ENCODE results near the gene DENND4B. TPM values are rescaled to one million over a fixed set of nuclear protein-coding genes. Genes with fewer than 3 reads are reported as not detected.
A peak's percentile ranks its signal among the peaks of the same experiment; 100 is the strongest.

The DENND4B gene
- total RNA-seq: 10 to 100 TPM; 18.9 to 19.5 TPM
- polyA plus RNA-seq (ENCODE audit: insufficient read length in 2 of 2): 10 to 100 TPM; 58.7 to 74.4 TPM
- long read RNA-seq, donor 1, partial matches to known transcripts: 6 of 7 reads
- long read RNA-seq, donor 1, other reads (novel, unspliced or antisense): 0 of 7 reads
- long read RNA-seq, donor 2, partial matches to known transcripts: 0 of 1 reads
- long read RNA-seq, donor 2, other reads (novel, unspliced or antisense): 0 of 1 reads
- long read RNA-seq, donor 3, partial matches to known transcripts: 0 of 1 reads
- long read RNA-seq, donor 3, other reads (novel, unspliced or antisense): 0 of 1 reads
- long read RNA-seq, donor 4: 0 reads

- Histone ChIP-seq H3K27me3 (ENCODE audit: control insufficient read depth, insufficient read depth, low read length) (no peaks in the 10 kb centered on the region), H3K36me3 (ENCODE audit: control insufficient read depth, insufficient read depth, low read length) (peaks cover 61% of the 10 kb centered on the region), H3K9me3 (ENCODE audit: control insufficient read depth, insufficient read depth, low read length) (no peaks in the 10 kb centered on the region), H3K4me3 (ENCODE audit: low read depth, low read length) (peak within 1 kb of the TSS; percentile 63), H3K4me1 (ENCODE audit: control insufficient read depth, insufficient read depth, low read length) (peaks cover 20% of the 10 kb centered on the region), H3K27ac (ENCODE audit: low read depth, low read length) (peak within 1 kb of the TSS; percentile 82)
- 11% methylated on average over 25 of the region's 28 CpGs for WGBS (ENCODE audit: insufficient coverage)
- peak in 4 of 6 donors; percentile 61 to 91 (median 77) for DNase-seq (ENCODE audit: low read depth in 4 of 6, low spot score in 6 of 6)
These were observed at the start of gene DENND4B for GRCh38 chr1:153946622-153947241. TSS of gene DENND4B (minus strand) at chr1:153946718. CDS start at chr1:153944374, 2,344 bp downstream.

- H3K9me3 ChIP-seq (ENCODE audit: control insufficient read depth, insufficient read depth, low read length): no peaks in the 10 kb centered on the region
- H3K27me3 ChIP-seq (ENCODE audit: control insufficient read depth, insufficient read depth, low read length): no peaks in the 10 kb centered on the region
- peaks cover 42% of the 10 kb centered on the region for H3K36me3 ChIP-seq (ENCODE audit: control insufficient read depth, insufficient read depth, low read length)
- 94% methylated on average over 8 of the region's 11 CpGs for WGBS (ENCODE audit: insufficient coverage)
- no peak overlapping the region for H3K4me3 ChIP-seq (ENCODE audit: low read depth, low read length)
- no peak for DNase-seq (ENCODE audit: low read depth in 4 of 6, low spot score in 6 of 6)
- peaks cover 5% of the 10 kb centered on the region for H3K4me1 ChIP-seq (ENCODE audit: control insufficient read depth, insufficient read depth, low read length)
- no peak overlapping the region for H3K27ac ChIP-seq (ENCODE audit: low read depth, low read length)
These were observed 49.1 kb upstream of the DENND4B start for GRCh38 chr1:153995640-153996039.

- Histone ChIP-seq H3K4me3 (ENCODE audit: low read depth, low read length) (no peak overlapping the region), H3K4me1 (ENCODE audit: control insufficient read depth, insufficient read depth, low read length) (peaks cover 6% of the 10 kb centered on the region), H3K36me3 (ENCODE audit: control insufficient read depth, insufficient read depth, low read length) (peaks cover 42% of the 10 kb centered on the region), H3K27ac (ENCODE audit: low read depth, low read length) (no peak overlapping the region), H3K27me3 (ENCODE audit: control insufficient read depth, insufficient read depth, low read length) (no peaks in the 10 kb centered on the region), H3K9me3 (ENCODE audit: control insufficient read depth, insufficient read depth, low read length) (no peaks in the 10 kb centered on the region)
- DNase-seq (ENCODE audit: low read depth in 4 of 6, low spot score in 6 of 6): no peak
- WGBS (ENCODE audit: insufficient coverage): 100% methylated on average over 2 of the region's 3 CpGs
These were observed 48.7 kb upstream of the DENND4B start for GRCh38 chr1:153995202-153995601.

- Histone ChIP-seq H3K4me1 (ENCODE audit: control insufficient read depth, insufficient read depth, low read length) (peaks cover 12% of the 10 kb centered on the region), H3K9me3 (ENCODE audit: control insufficient read depth, insufficient read depth, low read length) (no peaks in the 10 kb centered on the region), H3K27me3 (ENCODE audit: control insufficient read depth, insufficient read depth, low read length) (no peaks in the 10 kb centered on the region), H3K4me3 (ENCODE audit: low read depth, low read length) (no peak overlapping the region), H3K36me3 (ENCODE audit: control insufficient read depth, insufficient read depth, low read length) (peaks cover 41% of the 10 kb centered on the region), H3K27ac (ENCODE audit: low read depth, low read length) (no peak overlapping the region)
- DNase-seq (ENCODE audit: low read depth in 4 of 6, low spot score in 6 of 6): no peak
- 100% methylated on average over 1 of the region's 2 CpGs for WGBS (ENCODE audit: insufficient coverage)
These were observed 45.3 kb upstream of the DENND4B start for GRCh38 chr1:153991806-153992205.

- Histone ChIP-seq H3K4me1 (ENCODE audit: control insufficient read depth, insufficient read depth, low read length) (peaks cover 14% of the 10 kb centered on the region), H3K4me3 (ENCODE audit: low read depth, low read length) (peak overlapping the region; percentile 98), H3K9me3 (ENCODE audit: control insufficient read depth, insufficient read depth, low read length) (no peaks in the 10 kb centered on the region), H3K36me3 (ENCODE audit: control insufficient read depth, insufficient read depth, low read length) (peaks cover 36% of the 10 kb centered on the region), H3K27me3 (ENCODE audit: control insufficient read depth, insufficient read depth, low read length) (no peaks in the 10 kb centered on the region), H3K27ac (ENCODE audit: low read depth, low read length) (peak overlapping the region; percentile 89)
- WGBS (ENCODE audit: insufficient coverage): 22% methylated on average over 3 of the region's 9 CpGs
- no peak for DNase-seq (ENCODE audit: low read depth in 4 of 6, low spot score in 6 of 6)
These were observed 44.7 kb upstream of the DENND4B start for GRCh38 chr1:153991151-153991630.

- 0% methylated on average over 31 of the region's 36 CpGs for WGBS (ENCODE audit: insufficient coverage)
- Histone ChIP-seq H3K4me1 (ENCODE audit: control insufficient read depth, insufficient read depth, low read length) (peaks cover 18% of the 10 kb centered on the region), H3K9me3 (ENCODE audit: control insufficient read depth, insufficient read depth, low read length) (no peaks in the 10 kb centered on the region), H3K27ac (ENCODE audit: low read depth, low read length) (peak within 1 kb of the TSS; percentile 89), H3K27me3 (ENCODE audit: control insufficient read depth, insufficient read depth, low read length) (no peaks in the 10 kb centered on the region), H3K36me3 (ENCODE audit: control insufficient read depth, insufficient read depth, low read length) (peaks cover 34% of the 10 kb centered on the region), H3K4me3 (ENCODE audit: low read depth, low read length) (peak within 1 kb of the TSS; percentile 98)
- DNase-seq (ENCODE audit: low read depth in 4 of 6, low spot score in 6 of 6): peak; percentile 94 to 99 (median 96)
These were observed 44.1 kb upstream of the DENND4B start, which contains the start of gene RPS27 for GRCh38 chr1:153990468-153991150. TSS of gene RPS27 (plus strand) at chr1:153990762. CDS start at chr1:153990797, 35 bp downstream.

- DNase-seq (ENCODE audit: low read depth in 4 of 6, low spot score in 6 of 6): no peak
- no peak overlapping the region for H3K27ac ChIP-seq (ENCODE audit: low read depth, low read length)
- H3K9me3 ChIP-seq (ENCODE audit: control insufficient read depth, insufficient read depth, low read length): no peaks in the 10 kb centered on the region
- peaks cover 10% of the 10 kb centered on the region for H3K36me3 ChIP-seq (ENCODE audit: control insufficient read depth, insufficient read depth, low read length)
- H3K27me3 ChIP-seq (ENCODE audit: control insufficient read depth, insufficient read depth, low read length): no peaks in the 10 kb centered on the region
- H3K4me1 ChIP-seq (ENCODE audit: control insufficient read depth, insufficient read depth, low read length): peaks cover 22% of the 10 kb centered on the region
- H3K4me3 ChIP-seq (ENCODE audit: low read depth, low read length): no peak overlapping the region
- WGBS (ENCODE audit: insufficient coverage): 90% methylated on average over 2 of the region's 8 CpGs
These were observed 41.1 kb upstream of the DENND4B start for GRCh38 chr1:153987621-153988020.

- Histone ChIP-seq H3K27me3 (ENCODE audit: control insufficient read depth, insufficient read depth, low read length) (no peaks in the 10 kb centered on the region), H3K27ac (ENCODE audit: low read depth, low read length) (peak within 1 kb of the TSS; percentile 95), H3K36me3 (ENCODE audit: control insufficient read depth, insufficient read depth, low read length) (peaks cover 5% of the 10 kb centered on the region), H3K4me3 (ENCODE audit: low read depth, low read length) (peak within 1 kb of the TSS; percentile 67), H3K4me1 (ENCODE audit: control insufficient read depth, insufficient read depth, low read length) (peaks cover 18% of the 10 kb centered on the region), H3K9me3 (ENCODE audit: control insufficient read depth, insufficient read depth, low read length) (no peaks in the 10 kb centered on the region)
- 4% methylated on average over 18 of the region's 32 CpGs for WGBS (ENCODE audit: insufficient coverage)
- DNase-seq (ENCODE audit: low read depth in 4 of 6, low spot score in 6 of 6): peak in 4 of 6 donors; percentile 54 to 91 (median 72)
These were observed 39.6 kb upstream of the DENND4B start, which contains the start of gene RAB13 for GRCh38 chr1:153985941-153986761. TSS of gene RAB13 (minus strand) at chr1:153986339. CDS start at chr1:153986236, 103 bp downstream.
